GM19468 (cell line): Measurements from ENCODE around the gene GPX3.

Source experiments
- ATAC-seq: cut with Tn5 transposase; IDR thresholded peaks from one replicate; pipeline ENCODE4 v1.9.1; 2021; ENCODE audit warnings: mild to moderate bottlenecking, moderate library complexity, moderate number of reproducible peaks; ENCODE audit not compliant: unreplicated experiment; ENCODE audit errors: extremely low read depth

Gene GPX3

DNA sequence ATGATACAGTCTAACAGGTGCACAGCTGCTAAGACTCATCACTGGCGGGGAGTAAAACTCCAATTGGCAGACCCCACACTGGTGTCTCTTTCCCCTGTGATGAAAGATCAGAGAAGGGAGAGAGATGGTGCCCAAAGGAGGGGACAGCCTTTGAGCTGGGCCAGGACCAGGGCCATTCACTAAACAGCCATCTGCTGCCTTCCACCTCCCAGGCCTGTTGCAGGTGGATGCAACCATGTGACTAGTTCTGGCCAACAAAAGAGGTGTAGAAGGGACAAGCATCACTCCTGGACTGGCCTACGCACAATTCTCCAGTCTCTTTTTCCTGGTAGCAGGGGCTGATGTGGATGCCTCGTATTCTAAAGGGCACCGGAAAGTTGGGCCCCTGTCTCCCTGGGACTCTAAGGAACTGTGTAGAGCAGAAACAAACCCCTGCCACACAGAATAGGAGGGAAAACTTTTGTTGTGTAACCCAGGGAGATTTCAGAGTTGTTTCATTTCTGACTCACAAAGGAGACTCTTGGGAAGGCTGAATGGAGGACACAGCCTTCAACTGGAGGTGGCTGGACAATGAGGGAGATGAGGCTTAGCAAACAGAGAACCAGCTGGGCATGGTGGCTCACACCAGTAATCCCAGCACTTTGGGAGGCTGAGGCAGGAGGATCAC, 33.5 kb downstream of the GPX3 start:
- ATAC-seq = no peak

DNA sequence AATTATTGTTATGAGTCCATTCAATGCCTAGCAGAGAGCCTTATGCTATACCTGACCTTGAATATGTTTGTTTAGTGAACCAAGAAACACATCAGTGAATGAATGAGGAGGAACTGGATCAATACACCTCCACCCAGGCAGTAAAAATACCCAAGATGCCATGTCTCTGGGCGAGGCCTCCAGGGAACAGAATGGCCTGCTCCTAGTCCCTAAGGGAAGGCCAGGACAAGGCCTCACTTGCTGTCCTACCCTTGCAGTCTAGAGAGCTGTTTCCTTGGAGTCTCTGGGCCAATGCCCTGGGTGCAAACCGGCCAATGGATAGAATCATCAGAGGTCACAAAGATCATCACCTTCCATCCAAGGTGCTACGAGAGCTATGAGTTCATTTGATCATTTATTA, 34.3 kb downstream of the GPX3 start:
- ATAC-seq = no peak

DNA sequence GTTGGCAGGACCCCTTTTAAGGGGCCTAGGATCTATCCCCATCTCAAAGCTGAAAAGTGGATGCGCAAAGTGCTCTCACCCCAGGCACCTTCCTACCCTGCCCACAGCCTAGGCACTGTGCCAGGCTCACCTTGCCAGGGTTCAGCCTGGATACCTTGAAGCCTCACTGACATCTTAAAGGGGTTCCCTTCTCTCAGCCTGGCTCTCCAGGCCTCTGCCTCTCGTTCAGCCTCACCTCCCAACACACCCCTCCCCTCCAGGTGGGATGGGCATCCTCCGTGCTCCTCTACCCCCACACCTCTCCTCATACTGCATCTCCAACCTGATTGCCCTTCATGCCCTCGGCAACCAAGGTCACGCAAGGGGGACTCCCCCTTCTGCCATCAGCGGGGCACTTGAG, 34.9 kb downstream of the GPX3 start:
- ATAC-seq = no peak

DNA sequence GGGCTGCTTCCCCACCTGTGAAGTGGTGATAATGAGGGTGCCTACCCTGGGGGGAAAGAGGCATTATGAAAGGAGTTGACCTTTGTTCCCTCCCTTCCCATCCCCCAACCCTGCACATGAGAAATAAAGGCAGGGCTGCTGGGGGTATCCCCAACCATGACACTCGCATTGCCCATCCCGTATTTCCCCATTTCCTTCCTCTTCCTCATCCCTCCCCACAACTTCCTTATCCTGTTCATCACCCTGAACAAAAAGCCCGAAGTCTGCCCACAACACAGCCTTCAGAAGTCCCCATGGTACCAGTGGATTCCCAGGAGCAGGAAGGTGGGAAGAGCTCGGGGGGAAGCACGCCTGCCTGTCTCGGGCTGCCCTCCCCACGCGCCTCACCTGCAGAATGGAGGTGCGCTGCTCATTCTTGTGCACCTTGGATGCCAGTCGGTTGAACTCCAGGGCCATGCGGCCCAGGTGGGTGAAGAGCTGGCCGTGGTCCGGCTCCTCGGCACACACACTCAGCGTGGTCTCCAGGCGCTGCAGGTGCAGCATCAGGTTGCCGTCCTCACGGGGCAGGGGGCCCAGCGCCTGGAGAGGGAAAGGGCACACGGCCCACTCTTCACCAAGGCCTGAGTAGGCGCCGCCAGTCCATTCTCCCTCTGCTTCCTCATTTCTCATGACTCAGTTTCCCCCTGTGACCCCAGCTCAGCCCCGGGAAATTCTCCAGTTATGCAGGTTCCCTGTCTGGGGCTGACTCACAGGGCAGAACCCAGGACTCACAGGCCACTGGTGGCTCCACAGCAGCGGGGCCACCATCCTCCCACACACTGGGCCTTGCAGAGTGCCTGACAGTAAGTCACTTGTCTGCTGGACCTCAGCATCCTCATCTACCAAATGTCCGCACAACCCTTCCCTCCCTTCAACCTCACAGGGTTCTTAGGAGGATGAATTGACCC, 36.3 kb downstream of the GPX3 start:
- ATAC-seq = no peak

DNA sequence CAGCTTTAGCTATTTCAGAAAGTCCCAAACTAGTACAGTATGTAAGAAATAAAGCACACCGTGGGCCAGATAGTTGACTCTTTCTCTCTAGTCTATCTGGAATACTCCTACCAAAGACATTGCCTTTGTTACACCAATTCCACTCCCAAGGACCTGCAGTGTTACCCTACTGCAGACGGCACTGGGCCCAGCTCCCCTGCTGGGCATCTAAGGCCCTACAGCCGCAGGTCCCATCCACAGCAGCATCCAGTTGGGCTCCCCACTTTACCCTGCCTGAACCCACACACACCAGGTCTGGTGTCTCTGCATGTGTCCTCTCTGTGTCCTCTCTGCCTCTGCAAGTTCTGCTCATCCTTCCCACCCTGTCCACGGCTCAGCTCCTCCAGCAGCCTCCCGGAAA, 37.9 kb downstream of the GPX3 start:
- no peak for ATAC-seq

DNA sequence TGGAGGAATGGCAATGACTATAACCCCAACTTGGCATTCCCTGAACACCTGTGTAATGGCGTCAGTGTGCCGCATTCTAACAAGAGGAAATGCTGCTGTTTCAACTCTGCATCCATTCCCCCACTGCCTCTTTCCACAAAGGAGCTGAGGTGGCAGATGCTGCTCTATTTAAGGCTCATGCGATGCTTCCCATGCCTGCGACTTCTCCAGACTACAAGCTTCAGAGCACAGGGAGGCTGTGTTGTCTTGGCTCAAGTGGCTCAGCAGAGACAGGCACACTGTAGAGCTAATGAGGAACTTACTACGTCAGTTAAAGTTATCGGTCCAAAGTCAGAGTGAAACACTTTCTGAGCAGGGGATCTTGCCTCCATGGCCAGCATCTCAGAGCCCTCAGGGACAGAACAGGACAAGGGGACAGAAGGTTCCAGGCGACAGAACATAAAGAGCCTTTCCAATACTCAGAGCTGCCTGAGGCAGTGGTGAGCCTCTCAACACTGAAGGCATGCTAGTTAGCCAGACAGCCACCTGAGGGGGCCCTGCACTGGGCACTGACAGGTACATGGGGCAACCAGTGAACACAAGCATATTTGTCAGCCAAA, 38.6 kb downstream of the GPX3 start:
- no peak for ATAC-seq

DNA sequence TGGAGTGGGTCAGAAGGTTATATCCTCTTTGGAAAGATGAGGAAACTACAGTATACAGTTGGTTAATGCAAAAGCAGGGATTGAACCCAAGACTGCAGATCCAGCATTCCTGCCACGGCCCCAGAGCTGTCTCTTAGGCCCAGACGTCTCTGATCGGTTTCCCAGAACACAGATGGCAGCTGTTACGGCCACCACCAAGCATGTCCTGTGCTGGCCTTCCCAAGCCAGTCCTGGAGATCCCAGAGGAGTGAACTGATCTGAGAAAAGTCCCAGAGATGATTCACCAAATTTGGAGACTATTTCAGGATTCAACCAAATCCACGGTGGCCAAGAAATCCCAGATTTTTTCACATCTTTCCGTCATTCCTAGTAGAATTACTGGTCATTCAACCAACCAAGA, 40.4 kb downstream of the GPX3 start:
- ATAC-seq = no peak

DNA sequence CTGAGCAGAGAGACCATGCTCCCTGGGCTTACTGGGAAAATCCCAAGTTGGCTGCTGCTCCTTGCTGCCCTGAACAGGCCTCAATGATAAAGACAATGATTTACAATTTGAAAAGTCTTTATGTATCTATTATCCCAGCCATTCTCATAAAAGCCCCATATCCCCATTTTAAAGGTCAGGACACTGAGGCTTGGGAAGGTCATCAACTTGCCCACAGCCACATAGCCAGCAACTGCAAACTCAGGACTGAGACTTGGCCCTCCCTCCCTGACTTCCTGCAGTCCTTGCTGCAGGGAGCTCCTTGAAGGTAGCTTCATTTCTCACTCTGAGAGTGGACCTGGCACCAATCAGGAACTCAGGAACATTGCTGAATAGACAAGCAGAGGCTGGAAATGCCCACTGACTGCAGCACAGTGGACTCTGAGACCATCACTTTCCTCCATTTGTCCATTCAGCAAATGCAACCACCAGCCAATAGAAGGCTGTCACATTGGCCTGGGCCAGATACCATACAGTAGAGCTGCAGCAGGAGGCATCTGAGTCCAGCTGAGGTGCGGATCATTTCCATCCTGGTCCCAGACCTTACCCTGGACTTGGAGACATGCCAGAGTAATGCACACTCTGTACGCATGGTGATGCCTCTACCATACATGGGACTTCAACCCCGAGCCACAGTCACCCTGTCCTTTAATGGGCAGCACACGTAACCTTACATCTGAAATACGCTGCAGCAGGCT, 42.2 kb downstream of the GPX3 start:
- ATAC-seq = no peak

DNA sequence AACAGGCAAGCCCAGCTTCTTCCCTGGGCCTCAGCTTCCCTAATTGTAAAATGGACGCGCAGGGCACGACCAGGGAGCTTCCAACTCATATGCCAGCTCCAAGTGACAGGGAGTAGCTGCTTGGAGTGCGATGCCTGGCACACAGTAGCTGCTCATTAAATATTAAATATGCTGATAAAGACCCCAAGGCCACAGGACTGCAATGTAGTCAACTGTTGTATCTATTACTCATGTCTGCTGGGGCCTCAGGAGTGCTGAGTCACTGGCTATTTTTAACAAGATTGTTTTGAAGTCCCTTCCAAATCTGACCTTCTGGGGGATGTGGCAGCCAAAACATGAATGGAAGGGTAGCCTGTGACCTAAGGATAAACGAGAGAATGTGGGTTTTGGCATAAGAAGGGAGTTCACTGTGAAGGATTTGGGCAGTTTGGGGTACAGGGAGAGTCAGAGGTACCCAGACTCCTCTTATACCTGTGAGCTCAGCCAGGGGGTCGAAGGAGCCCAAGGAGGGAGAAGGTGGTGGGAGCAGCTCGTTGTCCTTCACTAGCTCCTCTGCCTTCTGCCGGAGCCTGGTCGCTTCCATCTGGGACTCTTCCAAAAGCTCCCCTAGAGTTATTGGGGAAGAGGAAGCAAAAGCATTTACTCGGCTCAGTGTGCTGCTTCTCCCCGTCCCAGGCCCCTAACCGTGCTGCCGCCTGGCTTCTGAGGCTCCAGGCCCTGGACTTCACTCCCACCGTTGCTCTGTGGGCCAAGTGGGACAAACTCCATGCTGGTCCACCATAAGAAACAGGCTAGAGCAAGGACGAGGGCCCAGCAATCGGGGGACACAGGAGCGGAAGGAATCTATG, 43.0 kb downstream of the GPX3 start:
- no peak for ATAC-seq

DNA sequence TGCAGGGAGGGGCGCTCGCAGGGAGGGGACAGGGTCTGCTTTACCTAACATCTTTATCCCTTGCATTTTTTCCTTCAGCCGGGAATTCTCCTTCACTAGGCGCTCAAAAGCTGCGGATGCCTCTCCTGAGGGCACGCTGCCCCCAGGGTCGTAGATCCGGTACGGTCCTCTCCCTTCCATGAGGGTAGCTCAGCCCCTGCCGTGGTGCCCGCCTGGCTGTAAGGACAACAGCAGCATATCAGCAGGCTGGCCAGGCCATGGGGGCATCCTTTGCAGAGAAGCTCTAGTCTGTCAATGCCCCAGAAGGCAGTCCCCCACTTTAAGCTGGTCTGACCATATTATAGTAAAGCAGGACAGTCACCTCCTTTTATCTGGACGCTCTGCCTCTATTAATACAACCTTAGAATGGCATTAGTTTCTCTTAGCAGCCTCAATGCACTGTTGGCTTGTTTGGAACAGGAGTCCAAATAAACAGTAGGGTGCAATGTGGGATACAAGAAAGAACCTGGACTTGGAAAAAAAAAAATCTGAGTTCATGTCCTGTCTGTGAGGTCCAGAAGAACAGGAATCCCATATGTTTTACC, 44.6 kb downstream of the GPX3 start:
- no peak for ATAC-seq

DNA sequence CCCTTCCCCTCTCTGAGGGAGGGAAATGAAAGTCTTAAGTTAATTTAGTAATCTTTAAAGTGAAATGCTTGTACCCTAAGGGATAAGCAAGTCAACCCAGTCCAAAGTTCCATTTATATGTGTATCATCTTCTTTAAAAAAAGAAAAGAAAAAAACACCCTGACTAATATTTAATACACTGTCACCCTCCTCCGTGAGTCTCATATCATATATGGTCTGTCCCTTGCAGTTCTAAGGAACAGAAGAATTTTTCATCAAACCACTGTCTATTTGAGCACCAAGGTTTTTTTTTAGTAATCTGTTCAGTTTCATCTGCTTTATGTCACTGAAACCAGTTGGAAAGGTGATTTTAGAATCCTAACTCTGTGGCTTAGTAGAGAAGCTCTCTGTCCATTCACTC, 45.2 kb downstream of the GPX3 start:
- no peak for ATAC-seq

DNA sequence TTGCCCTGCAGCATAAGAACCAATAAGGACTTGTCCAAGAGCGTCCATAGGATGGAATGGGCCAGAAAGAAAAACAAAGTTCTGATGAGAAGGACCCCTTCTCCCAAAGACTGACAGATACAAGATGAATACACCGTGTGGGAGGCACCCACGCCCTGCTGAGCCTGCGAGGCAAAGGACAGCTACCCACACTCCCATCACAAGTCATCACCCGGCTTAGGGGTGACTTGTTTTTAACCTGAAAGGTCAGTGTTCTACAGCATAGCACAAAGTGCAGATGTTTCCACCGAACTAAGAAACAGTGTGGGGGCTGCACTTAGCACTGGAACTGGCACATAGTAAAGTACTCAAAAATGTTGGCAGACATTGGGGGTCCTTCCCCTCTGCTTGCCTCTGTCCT, 46.5 kb downstream of the GPX3 start:
- ATAC-seq = no peak

DNA sequence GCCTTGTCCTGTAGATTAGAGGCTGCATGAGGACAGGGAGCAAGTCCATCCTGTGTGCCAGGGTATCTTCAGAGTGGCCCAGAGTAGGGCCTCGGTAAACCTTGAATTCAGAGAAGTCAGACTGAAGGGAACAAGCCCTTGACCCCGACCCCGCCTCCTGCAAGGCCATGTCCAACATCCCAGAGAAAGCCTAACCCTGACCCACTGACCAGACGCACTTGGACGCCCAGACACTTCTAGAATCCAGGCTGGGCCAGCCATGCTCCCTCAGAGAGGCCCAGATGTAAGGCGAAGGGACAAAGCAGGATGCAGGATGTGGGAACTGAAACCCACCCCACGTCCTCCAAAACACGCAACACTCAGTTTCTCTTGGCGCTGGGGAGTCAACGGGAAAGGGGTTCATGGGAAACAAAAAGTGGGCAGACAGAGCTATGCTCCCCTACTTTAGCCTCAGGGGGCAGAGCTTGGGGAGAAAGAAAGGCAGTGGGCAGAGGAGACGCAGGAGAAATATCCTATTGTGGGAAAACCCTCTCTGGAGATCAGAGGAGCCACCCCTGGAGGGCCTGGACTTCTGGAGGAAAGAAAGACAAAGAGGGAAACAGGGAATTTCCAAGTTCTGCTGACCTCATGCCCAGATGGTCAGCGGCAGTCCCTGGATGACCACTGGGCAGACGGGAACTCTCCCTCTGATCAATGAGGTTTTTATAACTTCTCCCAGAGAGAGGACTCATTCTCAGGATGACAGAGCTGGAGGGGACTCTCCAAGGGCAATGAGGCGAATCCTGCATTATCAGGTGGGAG, 47.4 kb downstream of the GPX3 start:
- no peak for ATAC-seq

DNA sequence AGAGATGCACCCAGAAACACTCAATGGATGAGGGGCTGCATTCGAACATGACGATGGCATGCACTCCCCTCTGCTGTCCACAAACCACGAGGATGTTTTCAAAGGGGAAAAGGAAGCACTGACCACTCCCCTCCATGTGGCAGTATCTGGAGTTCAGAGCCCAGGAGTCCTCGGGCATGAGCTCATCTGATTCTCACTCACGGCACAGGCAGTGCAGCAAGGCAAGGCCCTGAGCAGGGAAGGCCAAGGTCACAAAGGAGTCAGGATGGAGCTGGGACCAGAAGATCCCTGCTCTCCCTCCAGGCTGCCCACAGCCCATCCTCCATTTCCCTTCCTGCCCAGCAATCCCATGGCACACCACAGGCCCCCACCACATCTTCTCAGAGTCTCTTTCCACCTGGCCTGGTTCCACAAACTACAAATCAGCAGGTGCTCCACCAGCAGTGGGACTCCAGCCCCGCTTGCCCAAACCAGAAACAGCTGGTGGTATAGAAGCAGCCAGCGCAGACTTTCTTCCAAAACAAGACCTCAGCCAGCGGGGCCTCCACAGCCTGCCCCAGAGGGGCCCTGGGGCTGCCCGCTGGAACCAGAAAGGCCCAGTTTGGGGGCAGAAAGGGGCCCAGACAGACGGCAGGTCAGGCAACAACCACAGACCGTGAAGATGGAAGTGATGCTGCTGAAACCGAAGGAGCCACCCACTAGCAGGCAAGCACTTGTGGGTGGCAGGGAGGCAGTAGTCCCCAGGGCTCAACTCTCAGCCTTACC, 48.2 kb downstream of the GPX3 start:
- peak; percentile 59 for ATAC-seq

DNA sequence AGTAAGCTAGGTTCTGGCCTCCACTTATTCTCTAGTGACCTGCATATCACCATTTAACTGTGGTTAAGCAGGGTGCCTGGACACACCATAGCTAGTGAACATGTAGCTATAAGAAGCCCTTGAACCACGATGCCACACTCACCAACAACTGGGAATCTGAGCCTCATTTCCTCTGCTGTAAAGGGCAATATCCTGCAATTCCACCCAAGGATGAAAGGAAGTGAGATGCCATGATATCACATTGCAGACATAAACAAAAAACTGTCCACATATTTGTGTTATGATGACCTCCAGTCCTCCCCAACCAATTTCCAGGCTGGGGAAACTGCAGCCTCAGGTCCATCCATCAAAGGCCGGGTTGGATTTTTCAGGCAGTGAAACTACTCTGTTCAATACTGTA, 50.1 kb downstream of the GPX3 start:
- no peak for ATAC-seq

DNA sequence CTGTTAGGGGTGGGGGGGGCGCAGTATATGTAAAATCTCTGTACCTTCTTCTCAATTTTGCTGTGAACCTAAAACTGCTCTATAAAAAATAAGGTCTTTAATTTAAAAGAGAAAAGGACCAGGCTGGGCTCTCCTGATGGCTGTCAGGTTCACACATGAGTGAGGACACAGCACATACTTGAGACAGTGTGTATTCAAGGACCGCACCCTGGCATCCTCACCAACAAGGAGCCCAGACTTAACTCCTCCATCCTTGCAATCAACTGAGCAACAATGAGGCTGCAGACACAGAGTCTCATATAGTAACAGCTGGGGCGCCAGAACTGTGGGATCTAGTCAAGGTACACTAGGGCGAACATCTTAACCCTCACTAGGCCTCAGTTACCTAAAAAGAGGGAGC, 50.6 kb downstream of the GPX3 start:
- ATAC-seq = no peak

DNA sequence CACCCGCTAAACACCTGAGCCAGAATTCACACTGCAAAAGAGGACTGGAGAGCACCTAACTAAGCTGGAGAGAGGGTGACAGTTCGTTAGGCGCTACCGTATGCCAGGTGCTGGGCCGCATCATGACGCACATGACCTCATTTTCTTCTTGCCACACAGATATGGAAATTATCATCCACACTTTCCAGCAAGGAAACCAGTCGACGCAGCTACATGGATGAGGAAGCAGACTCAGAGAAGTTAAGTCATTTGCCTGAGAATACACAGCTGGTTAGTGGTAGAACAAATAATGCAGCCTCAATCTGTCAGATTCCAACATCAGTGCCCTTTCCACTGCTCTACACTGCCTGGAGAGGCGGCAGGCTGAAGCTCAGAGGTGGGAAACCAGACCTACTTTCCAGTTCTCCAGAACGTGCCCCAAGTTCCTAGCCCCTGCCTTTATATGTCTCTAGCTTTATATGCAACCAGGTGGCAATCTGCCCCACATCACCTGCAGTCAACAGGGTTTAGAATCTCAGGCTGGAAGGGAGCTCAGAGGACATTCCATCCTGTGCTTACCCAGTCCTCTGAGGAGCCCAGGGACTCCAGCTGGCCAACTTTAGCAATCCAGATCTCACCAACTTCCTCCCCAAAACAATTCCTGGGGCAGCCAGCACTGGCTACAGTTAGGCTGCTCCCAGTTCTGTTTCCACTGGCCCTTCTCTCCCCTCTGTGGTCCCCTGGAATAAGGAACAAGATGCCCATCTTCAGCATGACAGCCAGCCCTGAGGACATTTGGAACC, 51.6 kb downstream of the GPX3 start:
- ATAC-seq = no peak
